ENCODE data around the gene ETF1. TPM values are rescaled to one million over a fixed set of nuclear protein-coding genes. Genes with fewer than 3 reads are reported as not detected.

ETF1 gene
- 179 and 184 TPM in 2 replicates for total RNA-seq (2022)
- percentile 97 among the genes with signal in this experiment for Bru-seq, nascent RNA
- percentile 98 among the genes with signal in this experiment for BruChase-seq, experiment 1, labeled RNA remaining after a 2-hour chase
- percentile 99 among the genes with signal in this experiment for BruChase-seq, experiment 2, labeled RNA remaining after a 6-hour chase
- long read RNA-seq, transcript ETF1-201 (11 exons, 3,742 nt): major isoform, 118 of 208 reads
- long read RNA-seq, partial matches to known transcripts: 39 of 208 reads
- long read RNA-seq, other reads (novel, unspliced or antisense): 48 of 208 reads

- H3K36me3 Mint-ChIP-seq (ENCODE audit: insufficient read depth, unreplicated experiment): peaks cover 73% of the 10 kb centered on the region
- DNase-seq: peak; percentile 100
- H3K9me3 ChIP-seq: no peaks in the 10 kb centered on the region
- peaks cover 3% of the 10 kb centered on the region for H3K36me3 ChIP-seq (ENCODE audit: control insufficient read depth, insufficient read depth, low read length)
- no peak for TF ChIP-seq CTCF (IDR thresholded peaks at IDR 0.05; ENCODE audit: insufficient read depth in 1 of 2, low read depth in 1 of 2, low read length in 1 of 2, severe bottlenecking in 1 of 2, unreplicated experiment in 1 of 2)
- POLR2A ChIA-PET: interaction anchor here (0.5 to 2.9 kb wide), 20 partner anchors 9 to 731 kb away, joined by 3 to 42 read pairs (median 4); partner anchors contain the start of genes CDC25C, CTNNA1, EGR1 and FAM53C
- H3K27ac Mint-ChIP-seq (ENCODE audit: unreplicated experiment): peak within 1 kb of the TSS; percentile 95
- peak within 1 kb of the TSS; percentile 82 for H3K4me3 Mint-ChIP-seq (ENCODE audit: unreplicated experiment)
- H3K4me1 ChIP-seq: peaks cover 28% of the 10 kb centered on the region
- intact Hi-C loops (cut with micrococcal nuclease; ENCODE audit: unreplicated experiment): loop anchor here (1.0 to 2.0 kb wide), 3 partner anchors 15 to 78 kb away; partner anchors contain the start of gene EGR1
- BruUV-seq (replicated peaks): no TSS peak
- H3K27me3 Mint-ChIP-seq (ENCODE audit: insufficient read depth, unreplicated experiment): no peaks in the 10 kb centered on the region
- H3K9me3 Mint-ChIP-seq (ENCODE audit: unreplicated experiment): no peaks in the 10 kb centered on the region
- peak within 1 kb of the TSS; percentile 100 for H3K4me3 ChIP-seq (ENCODE audit: low read depth, low read length)
- no peaks in the 10 kb centered on the region for H3K27me3 ChIP-seq (replicated peaks; ENCODE audit: control insufficient read depth, insufficient read depth, low read length)
- CTCF ChIA-PET: interaction anchor here (0.6 to 1.2 kb wide), 6 partner anchors 15 to 634 kb away, joined by 3 to 8 read pairs (median 5); partner anchors contain the start of genes EGR1 and HSPA9
- H3K4me1 Mint-ChIP-seq (ENCODE audit: low read depth, unreplicated experiment): peaks cover 20% of the 10 kb centered on the region
These were observed at the start of gene ETF1 for GRCh38 chr5:138542956-138543729. ETF1 (minus strand) TSS chr5:138543236; CDS start chr5:138542918, 318 bp downstream.

GRCh38 chr5:138588013-138588788, 45.2 kb upstream of the ETF1 start:
- Mint-ChIP-seq H3K4me1 (ENCODE audit: low read depth, unreplicated experiment) (no peaks in the 10 kb centered on the region), H3K9me3 (ENCODE audit: unreplicated experiment) (no peaks in the 10 kb centered on the region), H3K36me3 (ENCODE audit: insufficient read depth, unreplicated experiment) (no peaks in the 10 kb centered on the region), H3K27ac (ENCODE audit: unreplicated experiment) (peak overlapping the region; percentile 9), H3K4me3 (ENCODE audit: unreplicated experiment) (no peak overlapping the region), H3K27me3 (ENCODE audit: insufficient read depth, unreplicated experiment) (no peaks in the 10 kb centered on the region)
- POLR2A ChIA-PET: no interaction called here
- Histone ChIP-seq H3K9me3 (no peaks in the 10 kb centered on the region), H3K27me3 (replicated peaks; ENCODE audit: control insufficient read depth, insufficient read depth, low read length) (no peaks in the 10 kb centered on the region), H3K36me3 (ENCODE audit: control insufficient read depth, insufficient read depth, low read length) (no peaks in the 10 kb centered on the region), H3K4me1 (no peaks in the 10 kb centered on the region), H3K4me3 (ENCODE audit: low read depth, low read length) (no peak overlapping the region)
- no peak for DNase-seq
- intact Hi-C loops (cut with micrococcal nuclease; ENCODE audit: unreplicated experiment): no loop called here
- BruUV-seq (replicated peaks): no TSS peak
- no peak for TF ChIP-seq CTCF (IDR thresholded peaks at IDR 0.05; ENCODE audit: insufficient read depth in 1 of 2, low read depth in 1 of 2, low read length in 1 of 2, severe bottlenecking in 1 of 2, unreplicated experiment in 1 of 2)
- CTCF ChIA-PET: no interaction called here

GRCh38 chr5:138585157-138585556, 42.1 kb upstream of the ETF1 start:
- peaks cover 4% of the 10 kb centered on the region; the same call in 1 of the 2 replicates for H3K4me1 ChIP-seq
- Mint-ChIP-seq H3K27ac (ENCODE audit: unreplicated experiment) (no peak overlapping the region), H3K9me3 (ENCODE audit: unreplicated experiment) (no peaks in the 10 kb centered on the region), H3K27me3 (ENCODE audit: insufficient read depth, unreplicated experiment) (no peaks in the 10 kb centered on the region), H3K4me3 (ENCODE audit: unreplicated experiment) (no peak overlapping the region), H3K36me3 (ENCODE audit: insufficient read depth, unreplicated experiment) (no peaks in the 10 kb centered on the region), H3K4me1 (ENCODE audit: low read depth, unreplicated experiment) (no peaks in the 10 kb centered on the region)
- H3K36me3 ChIP-seq (ENCODE audit: control insufficient read depth, insufficient read depth, low read length): no peaks in the 10 kb centered on the region
- intact Hi-C loops (cut with micrococcal nuclease; ENCODE audit: unreplicated experiment): no loop called here
- no peak for DNase-seq
- H3K4me3 ChIP-seq (ENCODE audit: low read depth, low read length): no peak overlapping the region
- POLR2A ChIA-PET: no interaction called here
- TF ChIP-seq CTCF (IDR thresholded peaks at IDR 0.05; ENCODE audit: insufficient read depth in 1 of 2, low read depth in 1 of 2, low read length in 1 of 2, severe bottlenecking in 1 of 2, unreplicated experiment in 1 of 2): no peak
- BruUV-seq (replicated peaks): no TSS peak
- CTCF ChIA-PET: no interaction called here
- H3K27me3 ChIP-seq (replicated peaks; ENCODE audit: control insufficient read depth, insufficient read depth, low read length): no peaks in the 10 kb centered on the region
- no peaks in the 10 kb centered on the region for H3K9me3 ChIP-seq

All from Caco-2 (cell line).